Measurements from ENCODE around the gene TGM3. TPM values are rescaled to one million over a fixed set of nuclear protein-coding genes. Genes with fewer than 3 reads are reported as not detected.

Gene TGM3
- polyA plus RNA-seq, 1 donor from 2014 or later = 0.24 TPM

GRCh38 chr20:2365666-2366065 is 69.9 kb downstream of the TGM3 start:
- Histone ChIP-seq H3K9me3 (ENCODE audit: low read length) (peaks cover under 1% of the 10 kb centered on the region), H3K27me3 (ENCODE audit: insufficient read depth, low read depth, low read length) (no peaks in the 10 kb centered on the region), H3K4me3 (ENCODE audit: low read length) (no peak overlapping the region), H3K9ac (ENCODE audit: low read length) (no peak overlapping the region), H3K27ac (ENCODE audit: low read length) (no peak overlapping the region), H4K20me1 (ENCODE audit: insufficient read depth) (no peaks in the 10 kb centered on the region), H3F3A (ENCODE audit: insufficient read depth, low read length, poor library complexity, severe bottlenecking) (no peaks in the 10 kb centered on the region), H3K36me3 (ENCODE audit: insufficient read depth, low read length) (no peaks in the 10 kb centered on the region), H3K4me2 (ENCODE audit: low read length) (no peak overlapping the region), H3K79me2 (replicated peaks; ENCODE audit: insufficient read depth, low read length) (no peaks in the 10 kb centered on the region), H3K9me2 (ENCODE audit: insufficient read depth, low read length) (no peaks in the 10 kb centered on the region), H2AFZ (ENCODE audit: low read depth, low read length) (no peak overlapping the region)
- no peak for TF ChIP-seq CTCF (IDR thresholded peaks at IDR 0.05; ENCODE audit: poor library complexity, severe bottlenecking)
- TF ChIP-seq EZH2 (IDR thresholded peaks at IDR 0.05; ENCODE audit: borderline replicate concordance, insufficient read depth, low read length, poor library complexity, severe bottlenecking) = no peak
- no peak for TF ChIP-seq TAF1 (IDR thresholded peaks at IDR 0.05; ENCODE audit: low read depth)
- TF ChIP-seq POLR2AphosphoS5 (IDR thresholded peaks at IDR 0.05) = no peak
- TF ChIP-seq, protein P1, sequence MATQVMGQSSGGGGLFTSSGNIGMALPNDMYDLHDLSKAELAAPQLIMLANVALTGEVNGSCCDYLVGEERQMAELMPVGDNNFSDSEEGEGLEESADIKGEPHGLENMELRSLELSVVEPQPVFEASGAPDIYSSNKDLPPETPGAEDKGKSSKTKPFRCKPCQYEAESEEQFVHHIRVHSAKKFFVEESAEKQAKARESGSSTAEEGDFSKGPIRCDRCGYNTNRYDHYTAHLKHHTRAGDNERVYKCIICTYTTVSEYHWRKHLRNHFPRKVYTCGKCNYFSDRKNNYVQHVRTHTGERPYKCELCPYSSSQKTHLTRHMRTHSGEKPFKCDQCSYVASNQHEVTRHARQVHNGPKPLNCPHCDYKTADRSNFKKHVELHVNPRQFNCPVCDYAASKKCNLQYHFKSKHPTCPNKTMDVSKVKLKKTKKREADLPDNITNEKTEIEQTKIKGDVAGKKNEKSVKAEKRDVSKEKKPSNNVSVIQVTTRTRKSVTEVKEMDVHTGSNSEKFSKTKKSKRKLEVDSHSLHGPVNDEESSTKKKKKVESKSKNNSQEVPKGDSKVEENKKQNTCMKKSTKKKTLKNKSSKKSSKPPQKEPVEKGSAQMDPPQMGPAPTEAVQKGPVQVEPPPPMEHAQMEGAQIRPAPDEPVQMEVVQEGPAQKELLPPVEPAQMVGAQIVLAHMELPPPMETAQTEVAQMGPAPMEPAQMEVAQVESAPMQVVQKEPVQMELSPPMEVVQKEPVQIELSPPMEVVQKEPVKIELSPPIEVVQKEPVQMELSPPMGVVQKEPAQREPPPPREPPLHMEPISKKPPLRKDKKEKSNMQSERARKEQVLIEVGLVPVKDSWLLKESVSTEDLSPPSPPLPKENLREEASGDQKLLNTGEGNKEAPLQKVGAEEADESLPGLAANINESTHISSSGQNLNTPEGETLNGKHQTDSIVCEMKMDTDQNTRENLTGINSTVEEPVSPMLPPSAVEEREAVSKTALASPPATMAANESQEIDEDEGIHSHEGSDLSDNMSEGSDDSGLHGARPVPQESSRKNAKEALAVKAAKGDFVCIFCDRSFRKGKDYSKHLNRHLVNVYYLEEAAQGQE (IDR thresholded peaks at IDR 0.05; ENCODE audit: borderline replicate concordance) = no peak
- TF ChIP-seq RAD21 (conservative IDR thresholded peaks at IDR 0.05) = no peak
- no peak for TF ChIP-seq MXI1 (conservative IDR thresholded peaks at IDR 0.05; ENCODE audit: poor library complexity, severe bottlenecking)
- TF ChIP-seq SMC3 (conservative IDR thresholded peaks at IDR 0.05; ENCODE audit: poor library complexity) = no peak
- no peak for TF ChIP-seq EP300 (conservative IDR thresholded peaks at IDR 0.05; ENCODE audit: poor library complexity, severe bottlenecking)

DNA sequence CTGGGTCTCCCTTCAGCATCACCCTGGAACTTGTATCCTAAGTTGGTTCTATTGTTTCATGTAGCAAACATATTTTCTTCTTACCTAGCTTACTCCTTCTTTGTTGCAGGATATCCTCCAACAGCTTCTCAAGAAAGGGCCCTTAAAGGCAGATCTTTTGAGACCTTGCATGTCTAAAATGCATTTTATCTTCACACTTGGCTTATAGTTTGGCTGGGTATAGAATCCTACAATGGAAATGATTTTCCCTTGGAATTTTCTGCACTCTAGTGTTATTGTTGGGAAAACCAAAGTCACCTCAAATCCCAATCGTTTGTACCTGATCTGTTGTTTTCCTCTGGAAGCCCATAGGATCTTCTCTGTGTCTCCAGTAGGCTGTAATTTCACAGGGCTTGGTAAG is 72.8 kb downstream of the TGM3 start:
- Histone ChIP-seq H2AFZ (ENCODE audit: low read depth, low read length) (no peak overlapping the region), H3K4me3 (ENCODE audit: low read length) (no peak overlapping the region), H3K9ac (ENCODE audit: low read length) (no peak overlapping the region), H3K9me2 (ENCODE audit: insufficient read depth, low read length) (no peaks in the 10 kb centered on the region), H3K27me3 (ENCODE audit: insufficient read depth, low read depth, low read length) (no peaks in the 10 kb centered on the region), H4K20me1 (ENCODE audit: insufficient read depth) (no peaks in the 10 kb centered on the region), H3K27ac (ENCODE audit: low read length) (no peak overlapping the region), H3K79me2 (replicated peaks; ENCODE audit: insufficient read depth, low read length) (no peaks in the 10 kb centered on the region), H3K36me3 (ENCODE audit: insufficient read depth, low read length) (no peaks in the 10 kb centered on the region), H3K9me3 (ENCODE audit: low read length) (no peaks in the 10 kb centered on the region), H3F3A (ENCODE audit: insufficient read depth, low read length, poor library complexity, severe bottlenecking) (no peaks in the 10 kb centered on the region), H3K4me2 (ENCODE audit: low read length) (no peak overlapping the region)
- no peak for TF ChIP-seq EZH2 (IDR thresholded peaks at IDR 0.05; ENCODE audit: borderline replicate concordance, insufficient read depth, low read length, poor library complexity, severe bottlenecking)
- TF ChIP-seq RAD21 (conservative IDR thresholded peaks at IDR 0.05) = no peak
- TF ChIP-seq CTCF (IDR thresholded peaks at IDR 0.05; ENCODE audit: poor library complexity, severe bottlenecking) = no peak
- TF ChIP-seq POLR2AphosphoS5 (IDR thresholded peaks at IDR 0.05) = no peak
- TF ChIP-seq MXI1 (conservative IDR thresholded peaks at IDR 0.05; ENCODE audit: poor library complexity, severe bottlenecking) = no peak
- TF ChIP-seq, protein P1 (IDR thresholded peaks at IDR 0.05; ENCODE audit: borderline replicate concordance) = no peak
- no peak for TF ChIP-seq EP300 (conservative IDR thresholded peaks at IDR 0.05; ENCODE audit: poor library complexity, severe bottlenecking)
- TF ChIP-seq SMC3 (conservative IDR thresholded peaks at IDR 0.05; ENCODE audit: poor library complexity) = no peak
- TF ChIP-seq TAF1 (IDR thresholded peaks at IDR 0.05; ENCODE audit: low read depth) = no peak

Data from neural cell (in vitro differentiated cells).